MM.1S (cell line): ENCODE data around the gene VENTX.

Experiments
- DNase-seq: peaks from one replicate; pipeline ENCODE4 v3.0.0-alpha.2; 2015
- H2AFZ ChIP-seq: fragments of 300-600 bp; sonication (generic); 2 replicates; pipeline ENCODE4 v1.6.0; 2016; ENCODE audit warnings: antibody characterized with exemption, low read length
- H3F3A ChIP-seq: fragments of 300-600 bp; sonication (generic); 2 replicates; pipeline ENCODE4 v1.6.1; 2016; ENCODE audit warnings: mild to moderate bottlenecking, antibody characterized with exemption, low read length, moderate library complexity, mixed read lengths; ENCODE audit not compliant: insufficient read depth
- H3K27ac ChIP-seq: fragments of 300-600 bp; sonication (generic); 2 replicates; pipeline ENCODE4 v1.5.1; 2016; ENCODE audit warnings: mild to moderate bottlenecking, low read length
- H3K27me3 ChIP-seq: fragments of 300-600 bp; sonication (generic); replicated peaks from 2 replicates; pipeline ENCODE4 v1.6.0; 2016; ENCODE audit warnings: low read length; ENCODE audit not compliant: insufficient read depth
- H3K36me3 ChIP-seq: fragments of 300-600 bp; sonication (generic); replicated peaks from 2 replicates; pipeline ENCODE4 v1.6.1; 2016; ENCODE audit warnings: mild to moderate bottlenecking, low read length, mixed read lengths; ENCODE audit not compliant: insufficient read depth
- H3K4me1 ChIP-seq: fragments of 300-600 bp; sonication (generic); 2 replicates; pipeline ENCODE4 v1.6.1; 2016; ENCODE audit warnings: low read length, mixed read lengths
- H3K4me2 ChIP-seq: fragments of 300-600 bp; sonication (generic); 2 replicates; pipeline ENCODE4 v1.6.0; 2016; ENCODE audit warnings: low read depth, low read length
- H3K4me3 ChIP-seq: fragments of 300-600 bp; sonication (generic); 2 replicates; pipeline ENCODE4 v1.5.1; 2016; ENCODE audit warnings: low read length, mixed read lengths
- H3K79me2 ChIP-seq: fragments of 300-600 bp; sonication (generic); 2 replicates; pipeline ENCODE4 v1.6.1; 2016; ENCODE audit warnings: mixed run types, low read length, mixed read lengths
- H3K9ac ChIP-seq: fragments of 300-600 bp; sonication (generic); 2 replicates; pipeline ENCODE4 v1.6.1; 2016; ENCODE audit warnings: low read length, mixed read lengths
- H3K9me2 ChIP-seq: fragments of 300-600 bp; sonication (generic); replicated peaks from 2 replicates; pipeline ENCODE4 v1.6.1; 2016; ENCODE audit warnings: mild to moderate bottlenecking, low read length, mixed read lengths; ENCODE audit not compliant: insufficient read depth
- H3K9me3 ChIP-seq: fragments of 300-600 bp; sonication (generic); replicated peaks from 2 replicates; pipeline ENCODE4 v1.6.1; 2016; ENCODE audit warnings: mild to moderate bottlenecking, low read length, mixed read lengths; ENCODE audit not compliant: insufficient read depth
- H4K20me1 ChIP-seq: fragments of 300-600 bp; sonication (generic); 2 replicates; pipeline ENCODE4 v1.6.1; 2016; ENCODE audit warnings: mild to moderate bottlenecking, low read length, moderate library complexity, mixed read lengths; ENCODE audit not compliant: insufficient read depth
- CTCF ChIP-seq: fragments of 300-600 bp; sonication (generic); IDR thresholded peaks from 2 replicates; pipeline ENCODE4 v1.5.1; 2016; ENCODE audit warnings: antibody characterized with exemption, low read length, mixed read lengths
- EZH2 ChIP-seq: fragments of 300-600 bp; sonication (generic); optimal IDR thresholded peaks from 2 replicates; pipeline ENCODE3; 2017; ENCODE audit warnings: low read depth, mild to moderate bottlenecking, antibody characterized with exemption, low read length, mixed read lengths
- EZH2phosphoT487 ChIP-seq: fragments of 300-600 bp; sonication (generic); IDR thresholded peaks from 2 replicates; pipeline ENCODE4 v1.6.1; 2018; ENCODE audit warnings: antibody characterized with exemption, low read length

The VENTX gene

GRCh38 chr10:133196936-133197758, 40.5 kb upstream of the VENTX start:
- no peak overlapping the region for H3K27ac ChIP-seq
- H3K9me3 ChIP-seq: no peaks in the 10 kb centered on the region
- H3K9ac ChIP-seq: no peak overlapping the region
- no peak for DNase-seq
- no peak overlapping the region for H3K4me3 ChIP-seq
- H4K20me1 ChIP-seq: no peaks in the 10 kb centered on the region
- TF ChIP-seq EZH2phosphoT487 (no peak), EZH2 (no peak), CTCF (no peak)
- no peak overlapping the region for H3K4me2 ChIP-seq
- H3K27me3 ChIP-seq: peaks cover 71% of the 10 kb centered on the region
- no peaks in the 10 kb centered on the region for H3K4me1 ChIP-seq
- H3K36me3 ChIP-seq: no peaks in the 10 kb centered on the region
- H2AFZ ChIP-seq: no peak overlapping the region
- no peaks in the 10 kb centered on the region for H3K9me2 ChIP-seq
- no peaks in the 10 kb centered on the region for H3K79me2 ChIP-seq
- H3F3A ChIP-seq: no peaks in the 10 kb centered on the region

- peaks cover 71% of the 10 kb centered on the region for H3K27me3 ChIP-seq
- no peaks in the 10 kb centered on the region for H3K36me3 ChIP-seq
- H3K79me2 ChIP-seq: no peaks in the 10 kb centered on the region
- no peaks in the 10 kb centered on the region for H4K20me1 ChIP-seq
- TF ChIP-seq EZH2 (no peak), CTCF (no peak), EZH2phosphoT487 (no peak)
- no peak for DNase-seq
- H3F3A ChIP-seq: no peaks in the 10 kb centered on the region
- no peak overlapping the region for H2AFZ ChIP-seq
- no peak overlapping the region for H3K9ac ChIP-seq
- H3K4me2 ChIP-seq: no peak overlapping the region
- H3K4me1 ChIP-seq: no peaks in the 10 kb centered on the region
- no peak overlapping the region for H3K27ac ChIP-seq
- H3K9me2 ChIP-seq: no peaks in the 10 kb centered on the region
- H3K9me3 ChIP-seq: no peaks in the 10 kb centered on the region
- no peak overlapping the region for H3K4me3 ChIP-seq
Measured at GRCh38 chr10:133197786-133198185, 39.9 kb upstream of the VENTX start.

- H3K9me3 ChIP-seq: no peaks in the 10 kb centered on the region
- TF ChIP-seq EZH2phosphoT487 (no peak), EZH2 (no peak), CTCF (no peak)
- no peak overlapping the region for H3K4me3 ChIP-seq
- H3K27ac ChIP-seq: no peak overlapping the region
- H3K4me2 ChIP-seq: no peak overlapping the region
- no peaks in the 10 kb centered on the region for H4K20me1 ChIP-seq
- no peak overlapping the region for H3K9ac ChIP-seq
- H3K9me2 ChIP-seq: no peaks in the 10 kb centered on the region
- no peak overlapping the region for H2AFZ ChIP-seq
- H3K79me2 ChIP-seq: no peaks in the 10 kb centered on the region
- no peaks in the 10 kb centered on the region for H3K36me3 ChIP-seq
- DNase-seq: no peak
- H3K4me1 ChIP-seq: no peaks in the 10 kb centered on the region
- H3K27me3 ChIP-seq: peaks cover 72% of the 10 kb centered on the region
- no peaks in the 10 kb centered on the region for H3F3A ChIP-seq
Measured at GRCh38 chr10:133198206-133198605, 39.4 kb upstream of the VENTX start.
